ENCODE data around the gene ANKRD11.

Gene ANKRD11

GRCh38 chr16:89283449-89283848 lies 206.9 kb downstream of the ANKRD11 start:
- DNase-seq (ENCODE audit: low read depth), result no peak
- TF ChIP-seq, protein P1, sequence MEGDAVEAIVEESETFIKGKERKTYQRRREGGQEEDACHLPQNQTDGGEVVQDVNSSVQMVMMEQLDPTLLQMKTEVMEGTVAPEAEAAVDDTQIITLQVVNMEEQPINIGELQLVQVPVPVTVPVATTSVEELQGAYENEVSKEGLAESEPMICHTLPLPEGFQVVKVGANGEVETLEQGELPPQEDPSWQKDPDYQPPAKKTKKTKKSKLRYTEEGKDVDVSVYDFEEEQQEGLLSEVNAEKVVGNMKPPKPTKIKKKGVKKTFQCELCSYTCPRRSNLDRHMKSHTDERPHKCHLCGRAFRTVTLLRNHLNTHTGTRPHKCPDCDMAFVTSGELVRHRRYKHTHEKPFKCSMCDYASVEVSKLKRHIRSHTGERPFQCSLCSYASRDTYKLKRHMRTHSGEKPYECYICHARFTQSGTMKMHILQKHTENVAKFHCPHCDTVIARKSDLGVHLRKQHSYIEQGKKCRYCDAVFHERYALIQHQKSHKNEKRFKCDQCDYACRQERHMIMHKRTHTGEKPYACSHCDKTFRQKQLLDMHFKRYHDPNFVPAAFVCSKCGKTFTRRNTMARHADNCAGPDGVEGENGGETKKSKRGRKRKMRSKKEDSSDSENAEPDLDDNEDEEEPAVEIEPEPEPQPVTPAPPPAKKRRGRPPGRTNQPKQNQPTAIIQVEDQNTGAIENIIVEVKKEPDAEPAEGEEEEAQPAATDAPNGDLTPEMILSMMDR (IDR thresholded peaks at IDR 0.05; ENCODE audit: insufficient read depth, low read depth, low read length, missing control alignments), result no peak
- no peak overlapping the region for H3K4me3 ChIP-seq (ENCODE audit: low read length)

DNA sequence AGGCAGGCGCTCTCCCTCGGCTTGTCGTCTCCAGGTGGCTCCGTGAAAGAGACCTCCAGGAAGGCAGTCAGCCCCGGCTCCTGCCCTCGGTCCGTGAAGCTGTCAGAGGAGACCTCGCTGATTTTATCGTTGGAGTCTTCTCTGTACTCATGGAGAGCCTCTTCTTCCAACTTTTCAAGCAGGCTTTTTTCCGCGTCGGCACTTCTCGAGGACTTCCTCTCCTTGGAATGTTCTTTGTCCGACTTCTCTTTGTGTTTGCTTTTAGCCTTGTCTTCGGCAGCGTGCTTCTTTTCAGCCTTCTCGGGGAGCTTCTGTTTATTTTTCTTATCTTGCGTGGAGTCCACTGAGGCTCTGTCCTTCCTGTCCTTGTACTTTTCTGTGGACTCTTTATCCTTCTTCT lies 207.8 kb downstream of the ANKRD11 start:
- no peak overlapping the region for H3K4me3 ChIP-seq (ENCODE audit: low read length)
- no peak for DNase-seq (ENCODE audit: low read depth)
- TF ChIP-seq, protein P1 (IDR thresholded peaks at IDR 0.05; ENCODE audit: insufficient read depth, low read depth, low read length, missing control alignments), result no peak

- no peak overlapping the region for H3K4me3 ChIP-seq (ENCODE audit: low read length)
- TF ChIP-seq, protein P1 (IDR thresholded peaks at IDR 0.05; ENCODE audit: insufficient read depth, low read depth, low read length, missing control alignments), result no peak
- DNase-seq (ENCODE audit: low read depth), result no peak
Measured at GRCh38 chr16:89281829-89282228, 208.5 kb downstream of the ANKRD11 start.

DNA sequence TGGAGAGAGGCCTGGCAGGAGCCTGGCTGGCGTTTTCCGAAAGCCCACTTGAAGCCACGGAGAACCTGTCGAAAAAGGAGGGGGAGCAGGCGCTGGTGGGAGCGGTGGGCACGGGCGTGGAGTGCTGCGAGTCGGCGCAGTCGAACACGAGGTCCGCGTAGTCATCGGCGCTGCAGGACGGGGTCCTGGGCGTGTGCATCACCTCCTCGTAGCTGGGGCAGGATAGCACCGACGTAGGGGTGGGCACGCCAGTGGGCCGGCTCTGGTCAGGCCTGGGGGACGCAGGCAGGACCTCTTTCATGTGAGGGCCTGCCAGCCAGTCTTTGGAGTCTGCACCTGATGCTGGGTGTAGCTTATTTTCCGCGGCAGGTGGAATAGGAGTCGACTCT lies 209.2 kb downstream of the ANKRD11 start:
- TF ChIP-seq, protein P1 (IDR thresholded peaks at IDR 0.05; ENCODE audit: insufficient read depth, low read depth, low read length, missing control alignments), result no peak
- DNase-seq (ENCODE audit: low read depth), result no peak
- H3K4me3 ChIP-seq (ENCODE audit: low read length), result no peak overlapping the region

DNA sequence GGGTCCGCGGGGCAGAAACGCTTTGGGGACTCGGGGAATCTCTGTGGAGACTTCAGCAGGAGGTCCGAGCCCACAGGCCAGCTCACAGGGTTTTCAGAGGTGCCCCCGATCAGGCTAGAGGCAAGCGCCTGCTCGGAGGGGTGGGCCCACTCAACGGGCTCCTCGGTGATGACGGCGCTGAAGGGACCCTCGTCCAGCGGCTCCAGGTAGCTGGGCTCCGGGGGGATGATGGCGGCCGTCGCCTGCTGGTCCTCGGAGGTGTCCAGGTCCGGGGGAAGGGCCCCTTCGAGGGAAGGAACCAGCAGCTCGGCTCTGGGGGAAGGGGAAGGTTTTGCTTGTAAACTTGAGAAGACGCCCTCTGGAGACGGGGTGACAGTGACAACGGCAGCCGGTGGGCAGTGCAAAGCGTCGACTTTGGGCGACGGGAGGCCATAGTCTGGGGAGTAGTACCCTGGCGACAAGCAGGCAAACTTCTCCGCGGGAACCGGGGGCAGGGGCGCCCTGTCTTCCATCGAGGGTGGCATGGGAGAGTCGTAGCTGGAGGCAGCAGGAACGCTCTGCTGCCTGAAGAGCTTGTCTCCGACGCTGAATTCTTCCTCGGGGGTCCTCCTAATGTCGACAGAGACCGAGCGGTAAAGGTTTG lies 209.7 kb downstream of the ANKRD11 start:
- H3K4me3 ChIP-seq (ENCODE audit: low read length), result no peak overlapping the region
- no peak for DNase-seq (ENCODE audit: low read depth)
- TF ChIP-seq, protein P1 (IDR thresholded peaks at IDR 0.05; ENCODE audit: insufficient read depth, low read depth, low read length, missing control alignments), result no peak

- DNase-seq (ENCODE audit: low read depth), result no peak
- TF ChIP-seq, protein P1 (IDR thresholded peaks at IDR 0.05; ENCODE audit: insufficient read depth, low read depth, low read length, missing control alignments), result no peak
- H3K4me3 ChIP-seq (ENCODE audit: low read length), result no peak overlapping the region
Measured at GRCh38 chr16:89279666-89280481, 210.5 kb downstream of the ANKRD11 start.
